ENCODE data around the gene RBMS3.
"Not testable (repeated sequence)": the region's sequence is repeated elsewhere in the genome, so short reads cannot be mapped to it uniquely, and the experiment has no call there.

RBMS3 gene

DNA sequence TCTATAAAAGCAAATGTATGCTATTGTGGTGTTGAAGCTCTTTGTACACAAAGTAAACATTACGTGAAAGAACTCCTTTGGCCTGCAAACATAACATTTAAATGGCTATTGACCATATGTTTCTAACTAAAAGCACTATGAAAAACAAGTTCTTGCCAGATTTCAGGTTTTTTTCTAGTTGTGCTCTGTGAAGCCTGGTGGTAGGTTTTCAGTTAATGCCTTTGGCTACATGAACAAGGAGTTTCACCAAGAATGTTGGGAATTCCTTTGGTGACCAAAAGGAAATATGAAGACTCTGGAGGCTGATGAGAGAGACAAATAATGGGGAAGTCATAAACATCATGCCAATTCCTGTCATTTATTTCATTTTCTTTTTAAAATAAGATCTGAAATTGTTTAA lies 66.0 kb downstream of the RBMS3 start:
- POLR2A ChIA-PET: no interaction called here
- CTCF ChIA-PET: no interaction called here
- DNase-seq (ENCODE audit: extremely low spot score): no peak
- no peak for TF ChIP-seq CTCF (IDR thresholded peaks at IDR 0.05; ENCODE audit: control extremely low read depth, extremely low read depth, low read depth, missing control alignments)

DNA sequence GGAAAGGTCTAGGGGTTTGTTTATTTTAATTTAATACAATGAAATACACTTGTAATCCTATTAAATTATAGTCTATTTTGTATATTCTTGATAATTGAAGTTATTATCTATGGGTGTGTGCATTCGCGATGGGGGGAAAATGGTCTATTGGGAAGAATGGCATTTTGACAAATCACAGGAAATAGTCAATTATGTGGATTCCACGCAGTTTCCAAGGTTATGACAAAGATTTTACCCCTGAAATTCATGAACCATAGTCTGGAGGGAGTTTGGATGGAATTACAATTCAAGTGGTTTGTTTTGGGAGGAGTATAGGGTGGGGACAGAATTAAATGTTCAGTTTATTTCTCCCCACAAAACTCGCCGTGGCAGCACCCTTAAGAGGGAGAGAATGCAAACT lies 66.5 kb downstream of the RBMS3 start:
- POLR2A ChIA-PET: no interaction called here

DNA sequence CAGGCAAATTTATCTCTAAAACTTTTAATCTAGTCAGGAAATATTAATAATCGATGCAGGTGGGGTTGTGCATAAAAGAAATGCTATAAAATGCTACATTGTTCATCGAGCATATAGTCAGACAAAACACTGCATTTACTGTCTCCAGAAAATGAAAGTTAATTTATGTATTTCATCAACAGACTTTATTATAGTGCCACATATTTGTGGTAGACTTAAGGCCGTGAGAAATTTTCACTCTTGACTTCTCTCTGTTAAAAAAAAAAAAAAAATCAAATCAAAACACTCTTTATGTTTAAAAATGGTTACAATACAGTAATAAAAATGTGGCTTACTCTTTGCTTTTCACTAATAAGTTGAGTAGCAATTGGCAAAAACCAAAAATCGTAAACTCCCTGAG lies 67.4 kb downstream of the RBMS3 start:
- no peak for DNase-seq (ENCODE audit: extremely low spot score)
- CTCF ChIA-PET: interaction anchor here (1.4 kb wide), 1 partner anchor 18 kb away, joined by 4 read pairs; no protein-coding TSS in a partner anchor
- POLR2A ChIA-PET: no interaction called here
- TF ChIP-seq CTCF (IDR thresholded peaks at IDR 0.05; ENCODE audit: control extremely low read depth, extremely low read depth, low read depth, missing control alignments): no peak

More for the DNA sequence above, 66.5 kb downstream of the RBMS3 start:
- no peak for DNase-seq (ENCODE audit: extremely low spot score)
- CTCF ChIA-PET: interaction anchor here (1.4 kb wide), 1 partner anchor 17 kb away, joined by 4 read pairs; no protein-coding TSS in a partner anchor
- TF ChIP-seq CTCF (IDR thresholded peaks at IDR 0.05; ENCODE audit: control extremely low read depth, extremely low read depth, low read depth, missing control alignments): no peak

DNA sequence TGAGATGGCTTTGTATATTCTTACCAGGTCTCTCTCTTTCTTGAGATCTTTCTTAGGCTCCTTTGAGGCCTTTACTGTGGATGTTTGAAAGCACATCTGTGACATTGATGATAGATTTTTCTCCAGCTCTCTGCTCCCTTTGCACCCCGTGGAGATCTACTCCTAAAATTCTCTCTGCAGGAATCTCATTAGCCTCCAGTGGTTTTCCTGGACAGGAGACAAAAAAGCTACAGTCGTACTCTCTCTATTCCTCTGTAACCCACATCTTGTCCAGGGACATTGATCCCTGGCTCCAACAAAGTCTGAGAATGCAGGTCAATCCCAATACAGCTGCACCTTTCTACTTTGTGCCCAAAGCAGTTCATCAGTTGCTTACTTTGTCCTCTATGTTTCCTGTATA lies 68.2 kb downstream of the RBMS3 start:
- ChIA-PET POLR2A (no interaction called here), CTCF (no interaction called here)
- DNase-seq (ENCODE audit: extremely low spot score): no peak
- no peak for TF ChIP-seq CTCF (IDR thresholded peaks at IDR 0.05; ENCODE audit: control extremely low read depth, extremely low read depth, low read depth, missing control alignments)

- no peak for TF ChIP-seq CTCF (IDR thresholded peaks at IDR 0.05; ENCODE audit: control extremely low read depth, extremely low read depth, low read depth, missing control alignments)
- ChIA-PET CTCF (no interaction called here), POLR2A (no interaction called here)
- DNase-seq (ENCODE audit: extremely low spot score): peak; percentile 6
Measured at GRCh38 chr3:29353807-29354206, 72.9 kb downstream of the RBMS3 start.

DNA sequence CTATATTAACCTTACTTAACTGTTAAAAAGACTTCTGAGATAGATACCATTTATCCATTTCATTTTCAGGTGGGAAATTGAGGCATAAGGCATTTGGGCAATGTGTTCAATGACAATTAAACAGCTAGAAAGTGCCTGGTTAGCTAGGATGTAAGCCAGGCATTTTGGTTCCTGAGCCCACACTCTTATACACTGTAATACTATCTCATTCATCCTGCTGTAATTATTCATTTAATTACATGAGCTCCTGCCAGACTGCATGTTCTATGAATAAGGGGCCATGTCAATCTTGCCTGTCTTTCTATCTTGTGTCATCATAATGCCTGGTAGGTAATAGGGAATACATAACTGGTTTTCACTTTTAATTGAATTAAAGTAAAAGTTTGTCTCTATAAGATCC lies 74.0 kb downstream of the RBMS3 start:
- ChIA-PET CTCF (no interaction called here), POLR2A (no interaction called here)
- TF ChIP-seq CTCF (IDR thresholded peaks at IDR 0.05; ENCODE audit: control extremely low read depth, extremely low read depth, low read depth, missing control alignments): no peak
- DNase-seq (ENCODE audit: extremely low spot score): no peak

- no peak for DNase-seq (ENCODE audit: extremely low spot score)
- no peak for TF ChIP-seq CTCF (IDR thresholded peaks at IDR 0.05; ENCODE audit: control extremely low read depth, extremely low read depth, low read depth, missing control alignments)
- ChIA-PET POLR2A (no interaction called here), CTCF (no interaction called here)
Measured at GRCh38 chr3:29356062-29356461, 75.2 kb downstream of the RBMS3 start.

- DNase-seq (ENCODE audit: extremely low spot score); POLR2A ChIA-PET; CTCF ChIA-PET: not testable (repeated sequence)
Measured at GRCh38 chr3:29360289-29360688, 79.4 kb downstream of the RBMS3 start.

Data from GM10248 (cell line).